A549 (cell line): Measurements from ENCODE around the gene CPEB4.

Source experiments
- KDM1A ChIP-seq: fragments of 200-600 bp; sonication (generic); IDR thresholded peaks from 2 replicates; pipeline ENCODE4 v1.6.1; 2016; ENCODE audit warnings: low read depth, mild to moderate bottlenecking
- MAX ChIP-seq: IDR thresholded peaks from 2 replicates; pipeline ENCODE4 v1.6.1; 2012
- PBX3 ChIP-seq: IDR thresholded peaks from 2 replicates; pipeline ENCODE4 v1.6.1; 2012
- PHF8 ChIP-seq: fragments of 200-600 bp; sonication (generic); IDR thresholded peaks from 2 replicates; pipeline ENCODE4 v1.6.1; 2016; ENCODE audit warnings: low read depth, mild to moderate bottlenecking, antibody characterized with exemption, moderate library complexity, borderline replicate concordance
- POLR2A ChIP-seq: IDR thresholded peaks from 2 replicates; pipeline ENCODE4 v1.6.1; 2012; ENCODE audit warnings: mild to moderate bottlenecking, low read length
- ZFP36 ChIP-seq: fragments of 450-650 bp; IDR thresholded peaks from 2 replicates; pipeline ENCODE4 v1.6.1; 2014; ENCODE audit warnings: borderline replicate concordance; ENCODE audit not compliant: partially characterized antibody
- TF ChIP-seq, protein P1 (sequence below): fragments of 450-650 bp; IDR thresholded peaks from 2 replicates; pipeline ENCODE4 v1.6.1; 2014; ENCODE audit warnings: antibody characterized with exemption
- TF ChIP-seq, protein P2 (sequence below): fragments of >200 bp; sonication (Bioruptor Twin); formaldehyde crosslinking; IDR thresholded peaks from 3 replicates; pipeline ENCODE4 v1.5.1; 2016

GRCh38 chr5:173883347-173883924, 4.7 kb upstream of the CPEB4 start:
- no peak for TF ChIP-seq POLR2A
- TF ChIP-seq, protein P1, sequence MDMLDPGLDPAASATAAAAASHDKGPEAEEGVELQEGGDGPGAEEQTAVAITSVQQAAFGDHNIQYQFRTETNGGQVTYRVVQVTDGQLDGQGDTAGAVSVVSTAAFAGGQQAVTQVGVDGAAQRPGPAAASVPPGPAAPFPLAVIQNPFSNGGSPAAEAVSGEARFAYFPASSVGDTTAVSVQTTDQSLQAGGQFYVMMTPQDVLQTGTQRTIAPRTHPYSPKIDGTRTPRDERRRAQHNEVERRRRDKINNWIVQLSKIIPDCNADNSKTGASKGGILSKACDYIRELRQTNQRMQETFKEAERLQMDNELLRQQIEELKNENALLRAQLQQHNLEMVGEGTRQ = no peak
- TF ChIP-seq, protein P2, sequence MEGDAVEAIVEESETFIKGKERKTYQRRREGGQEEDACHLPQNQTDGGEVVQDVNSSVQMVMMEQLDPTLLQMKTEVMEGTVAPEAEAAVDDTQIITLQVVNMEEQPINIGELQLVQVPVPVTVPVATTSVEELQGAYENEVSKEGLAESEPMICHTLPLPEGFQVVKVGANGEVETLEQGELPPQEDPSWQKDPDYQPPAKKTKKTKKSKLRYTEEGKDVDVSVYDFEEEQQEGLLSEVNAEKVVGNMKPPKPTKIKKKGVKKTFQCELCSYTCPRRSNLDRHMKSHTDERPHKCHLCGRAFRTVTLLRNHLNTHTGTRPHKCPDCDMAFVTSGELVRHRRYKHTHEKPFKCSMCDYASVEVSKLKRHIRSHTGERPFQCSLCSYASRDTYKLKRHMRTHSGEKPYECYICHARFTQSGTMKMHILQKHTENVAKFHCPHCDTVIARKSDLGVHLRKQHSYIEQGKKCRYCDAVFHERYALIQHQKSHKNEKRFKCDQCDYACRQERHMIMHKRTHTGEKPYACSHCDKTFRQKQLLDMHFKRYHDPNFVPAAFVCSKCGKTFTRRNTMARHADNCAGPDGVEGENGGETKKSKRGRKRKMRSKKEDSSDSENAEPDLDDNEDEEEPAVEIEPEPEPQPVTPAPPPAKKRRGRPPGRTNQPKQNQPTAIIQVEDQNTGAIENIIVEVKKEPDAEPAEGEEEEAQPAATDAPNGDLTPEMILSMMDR = no peak
- TF ChIP-seq KDM1A = no peak
- no peak for TF ChIP-seq ZFP36
- no peak for TF ChIP-seq PBX3
- TF ChIP-seq MAX = no peak
- TF ChIP-seq PHF8 = no peak
